HG03045 (cell line): ENCODE results near the gene CDH23.

Experiments used
- ATAC-seq: cut with Tn5 transposase; IDR thresholded peaks from one replicate; pipeline ENCODE4 v1.9.1; 2021; ENCODE audit warnings: mild to moderate bottlenecking, moderate library complexity; ENCODE audit not compliant: unreplicated experiment

Gene CDH23

GRCh38 chr10:71852355-71852937 is 455.7 kb downstream of the CDH23 start:
- no peak for ATAC-seq

DNA sequence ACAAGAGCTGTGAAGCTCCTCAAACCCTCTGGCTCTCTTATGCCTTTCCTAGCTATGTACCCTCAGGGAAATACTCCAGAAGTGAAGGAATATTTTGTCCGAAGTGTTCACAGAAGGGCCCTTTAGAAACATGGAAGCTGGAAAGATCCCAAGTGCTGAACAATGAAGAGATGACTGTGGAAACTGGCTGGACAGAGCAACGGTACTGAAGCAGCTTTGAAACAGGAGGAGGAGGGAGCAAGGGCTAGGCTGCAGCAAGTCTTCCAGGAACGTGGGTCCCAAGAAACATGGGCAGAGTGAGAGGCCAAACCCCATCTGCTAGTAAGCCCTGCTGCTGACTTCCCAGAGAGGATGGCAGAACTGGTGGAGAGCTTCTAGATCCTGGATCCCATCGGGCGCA is 457.3 kb downstream of the CDH23 start:
- ATAC-seq: no peak

- ATAC-seq: no peak
Measured at GRCh38 chr10:71856619-71857018, 459.9 kb downstream of the CDH23 start.

- no peak for ATAC-seq
Measured at GRCh38 chr10:71857934-71858890, 461.5 kb downstream of the CDH23 start.

DNA sequence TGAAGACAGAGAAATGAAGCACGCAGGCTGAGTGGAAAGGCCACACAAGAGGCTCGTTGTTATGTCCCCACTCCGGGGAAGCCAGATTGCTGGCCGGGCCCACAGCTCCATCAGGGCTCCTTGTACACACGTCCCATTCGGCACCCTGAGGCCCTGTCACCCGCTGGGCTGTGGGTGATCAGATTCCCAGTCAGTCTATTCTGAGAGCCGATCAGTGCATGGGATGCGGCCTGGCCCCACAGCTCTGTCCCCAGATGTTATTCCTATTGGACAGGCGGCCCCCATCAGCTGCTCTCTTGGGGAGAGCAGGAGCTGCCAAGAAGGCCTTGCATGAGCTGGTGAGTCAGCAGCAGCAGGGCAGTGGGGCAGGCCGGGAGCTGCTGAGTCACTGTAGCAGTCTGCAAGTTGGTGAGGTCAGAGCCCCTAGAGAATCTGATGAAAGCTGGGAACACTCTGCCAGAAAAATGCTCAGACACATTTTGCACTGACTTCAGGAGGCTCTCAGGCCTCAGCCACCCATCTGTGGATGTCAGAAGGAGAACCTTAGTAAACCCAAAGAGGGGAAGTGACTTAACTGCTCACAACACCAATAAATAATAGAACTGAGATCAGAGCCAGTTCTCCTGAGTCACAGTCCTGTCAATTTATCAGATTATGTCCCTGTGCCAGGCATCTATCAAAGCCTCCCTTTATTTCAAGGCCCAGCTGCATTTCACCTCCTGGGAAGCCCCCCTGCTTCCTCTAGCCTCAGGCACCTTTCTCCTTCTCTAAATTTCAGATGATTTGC is 463.7 kb downstream of the CDH23 start:
- ATAC-seq: no peak

DNA sequence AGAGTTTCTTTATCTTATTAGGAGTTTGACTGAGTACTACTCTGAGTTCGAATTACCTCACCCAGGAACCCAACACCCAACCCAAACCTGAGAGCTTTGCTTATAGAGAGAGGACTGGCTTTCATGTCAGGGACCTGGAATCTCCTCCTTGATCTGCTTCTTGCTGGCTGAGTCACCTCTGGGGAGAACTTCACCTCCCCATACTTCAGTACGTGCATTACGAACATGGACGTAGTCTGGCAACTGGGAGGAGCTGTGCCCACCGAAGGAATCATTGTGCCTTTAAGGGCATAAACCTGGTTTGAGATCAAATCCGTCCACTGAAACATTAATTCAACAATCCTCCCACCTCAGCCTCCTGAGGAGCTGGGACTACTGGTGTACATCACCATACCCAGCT is 466.5 kb downstream of the CDH23 start:
- no peak for ATAC-seq

DNA sequence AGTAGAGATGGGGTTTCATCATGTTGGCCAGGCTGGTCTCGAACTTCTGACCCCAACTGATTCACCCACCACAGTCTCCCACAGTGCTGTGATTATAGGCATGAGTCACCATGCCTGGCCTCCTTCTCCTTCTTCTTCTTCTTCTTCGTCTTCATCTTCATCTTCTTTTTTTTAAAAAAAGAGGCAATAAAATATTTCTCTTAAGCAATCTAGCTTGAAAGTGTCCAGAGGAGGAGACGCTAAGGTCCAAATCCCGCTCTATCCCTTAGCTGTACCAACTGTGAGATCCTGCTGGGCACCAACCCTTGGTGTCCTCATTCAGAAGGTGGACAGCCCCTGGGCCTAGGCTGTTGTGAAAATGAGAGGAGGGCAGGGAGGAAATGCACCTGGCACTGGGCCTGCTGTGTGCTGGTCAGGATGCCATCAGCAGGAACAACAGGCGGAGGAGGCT is 468.2 kb downstream of the CDH23 start:
- ATAC-seq: no peak
